ENCODE data around the gene DOCK9. TPM values are rescaled to one million over a fixed set of nuclear protein-coding genes. Genes with fewer than 3 reads are reported as not detected.

The DOCK9 gene
- total RNA-seq, 1 donor from 2014 or later, result 339 TPM

DNA sequence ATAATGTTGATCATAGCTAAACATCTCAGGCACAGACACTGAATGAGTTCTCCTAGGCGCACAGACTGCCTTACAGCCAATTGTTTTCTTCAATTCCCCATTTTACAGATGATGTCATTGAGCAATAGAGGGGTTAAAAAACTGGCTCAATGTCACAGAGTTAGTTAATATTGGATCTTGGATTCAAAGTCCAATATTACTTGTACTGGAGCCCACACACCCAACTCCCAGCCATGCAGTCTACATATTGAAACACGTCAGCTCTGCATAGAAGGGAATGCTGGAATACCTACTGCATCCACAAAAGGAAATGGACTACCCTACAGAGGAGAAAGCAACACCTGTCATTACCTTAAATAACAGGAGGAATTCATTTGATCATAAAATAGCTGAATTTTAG lies 149.2 kb downstream of the DOCK9 start:
- Mint-ChIP-seq H3K36me3 (ENCODE audit: low read depth, unreplicated experiment) (peaks cover 77% of the 10 kb centered on the region), H3K27ac (ENCODE audit: unreplicated experiment) (no peak overlapping the region), H3K27me3 (ENCODE audit: unreplicated experiment) (peaks cover 8% of the 10 kb centered on the region), H3K4me1 (ENCODE audit: unreplicated experiment) (peaks cover 23% of the 10 kb centered on the region), H3K9me3 (ENCODE audit: unreplicated experiment) (no peaks in the 10 kb centered on the region), H3K4me3 (ENCODE audit: unreplicated experiment) (peak overlapping the region; percentile 28)
- TF ChIP-seq, protein P1, sequence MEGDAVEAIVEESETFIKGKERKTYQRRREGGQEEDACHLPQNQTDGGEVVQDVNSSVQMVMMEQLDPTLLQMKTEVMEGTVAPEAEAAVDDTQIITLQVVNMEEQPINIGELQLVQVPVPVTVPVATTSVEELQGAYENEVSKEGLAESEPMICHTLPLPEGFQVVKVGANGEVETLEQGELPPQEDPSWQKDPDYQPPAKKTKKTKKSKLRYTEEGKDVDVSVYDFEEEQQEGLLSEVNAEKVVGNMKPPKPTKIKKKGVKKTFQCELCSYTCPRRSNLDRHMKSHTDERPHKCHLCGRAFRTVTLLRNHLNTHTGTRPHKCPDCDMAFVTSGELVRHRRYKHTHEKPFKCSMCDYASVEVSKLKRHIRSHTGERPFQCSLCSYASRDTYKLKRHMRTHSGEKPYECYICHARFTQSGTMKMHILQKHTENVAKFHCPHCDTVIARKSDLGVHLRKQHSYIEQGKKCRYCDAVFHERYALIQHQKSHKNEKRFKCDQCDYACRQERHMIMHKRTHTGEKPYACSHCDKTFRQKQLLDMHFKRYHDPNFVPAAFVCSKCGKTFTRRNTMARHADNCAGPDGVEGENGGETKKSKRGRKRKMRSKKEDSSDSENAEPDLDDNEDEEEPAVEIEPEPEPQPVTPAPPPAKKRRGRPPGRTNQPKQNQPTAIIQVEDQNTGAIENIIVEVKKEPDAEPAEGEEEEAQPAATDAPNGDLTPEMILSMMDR (IDR thresholded peaks at IDR 0.05; ENCODE audit: unreplicated experiment), result no peak
- no peak for DNase-seq (ENCODE audit: low spot score)

DNA sequence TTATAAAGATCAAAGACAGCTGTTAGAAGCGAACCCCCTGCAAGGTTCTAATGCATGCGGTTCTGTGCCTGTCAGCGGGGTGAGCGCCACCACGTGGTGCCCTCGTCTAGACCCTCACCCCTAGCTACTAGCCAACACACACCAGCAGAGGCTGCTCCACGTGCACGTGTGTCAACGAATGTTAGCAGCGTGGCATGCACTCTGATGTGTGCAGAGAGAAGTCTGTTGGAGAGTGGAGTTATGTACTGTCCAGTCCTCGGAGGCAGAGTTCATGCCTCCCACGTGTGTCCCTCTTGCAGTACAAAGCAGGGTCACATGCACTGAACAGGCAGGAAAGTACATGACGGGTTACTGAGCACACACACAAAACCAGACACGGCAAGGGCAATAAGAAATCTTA lies 150.4 kb downstream of the DOCK9 start:
- TF ChIP-seq, protein P1 (IDR thresholded peaks at IDR 0.05; ENCODE audit: unreplicated experiment), result no peak
- Mint-ChIP-seq H3K27ac (ENCODE audit: unreplicated experiment) (no peak overlapping the region), H3K9me3 (ENCODE audit: unreplicated experiment) (no peaks in the 10 kb centered on the region), H3K27me3 (ENCODE audit: unreplicated experiment) (peaks cover 8% of the 10 kb centered on the region), H3K36me3 (ENCODE audit: low read depth, unreplicated experiment) (peaks cover 72% of the 10 kb centered on the region), H3K4me3 (ENCODE audit: unreplicated experiment) (peak overlapping the region; percentile 68), H3K4me1 (ENCODE audit: unreplicated experiment) (peaks cover 23% of the 10 kb centered on the region)
- DNase-seq (ENCODE audit: low spot score), result peak; percentile 42

DNA sequence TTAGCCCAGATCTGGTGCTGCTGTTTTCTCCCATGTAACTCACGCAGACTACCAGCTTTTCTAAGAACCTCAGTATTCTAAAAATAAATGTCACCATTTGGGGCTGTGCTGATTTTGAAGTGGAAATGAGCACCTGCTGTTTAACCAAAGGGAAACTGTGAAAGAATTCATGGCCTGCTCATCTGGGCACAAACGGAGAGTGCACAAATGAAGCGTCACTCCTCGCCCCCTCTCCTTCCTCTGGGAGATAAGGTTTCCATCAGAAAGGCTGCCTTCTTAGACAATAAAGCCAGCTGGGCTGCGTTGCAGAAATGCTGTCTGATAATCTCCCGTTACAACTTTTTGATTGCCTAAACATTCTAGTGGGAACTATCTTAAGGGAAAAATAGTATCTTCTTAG lies 151.7 kb downstream of the DOCK9 start:
- H3K27me3 Mint-ChIP-seq (ENCODE audit: unreplicated experiment), result peaks cover 8% of the 10 kb centered on the region
- peak overlapping the region; percentile 26 for H3K4me3 Mint-ChIP-seq (ENCODE audit: unreplicated experiment)
- peaks cover 80% of the 10 kb centered on the region for H3K36me3 Mint-ChIP-seq (ENCODE audit: low read depth, unreplicated experiment)
- H3K4me1 Mint-ChIP-seq (ENCODE audit: unreplicated experiment), result peaks cover 32% of the 10 kb centered on the region
- no peak for DNase-seq (ENCODE audit: low spot score)
- H3K9me3 Mint-ChIP-seq (ENCODE audit: unreplicated experiment), result no peaks in the 10 kb centered on the region
- TF ChIP-seq, protein P1 (IDR thresholded peaks at IDR 0.05; ENCODE audit: unreplicated experiment), result no peak
- H3K27ac Mint-ChIP-seq (ENCODE audit: unreplicated experiment), result peak overlapping the region; percentile 8

DNA sequence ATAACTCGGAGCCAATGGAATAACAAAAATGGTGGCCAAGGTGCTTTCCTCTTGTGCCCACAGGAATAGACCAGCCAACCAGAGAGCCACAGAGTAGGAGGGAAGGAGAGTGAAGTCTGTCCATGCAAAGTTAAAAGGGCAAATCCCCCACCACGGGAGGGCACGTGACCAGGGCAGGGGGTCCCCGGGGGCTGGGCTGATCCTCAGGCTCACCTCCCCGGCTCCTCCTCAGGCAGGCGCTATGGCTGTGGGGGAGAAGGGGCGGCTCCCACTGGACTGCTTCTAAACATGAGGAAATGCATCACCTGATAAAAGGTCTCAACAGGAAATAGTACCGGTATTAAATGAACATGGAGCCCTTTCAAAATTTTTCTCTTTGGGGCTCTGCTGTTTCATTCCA lies 152.2 kb downstream of the DOCK9 start:
- TF ChIP-seq, protein P1 (IDR thresholded peaks at IDR 0.05; ENCODE audit: unreplicated experiment), result no peak
- peak overlapping the region; percentile 84 for H3K27ac Mint-ChIP-seq (ENCODE audit: unreplicated experiment)
- H3K9me3 Mint-ChIP-seq (ENCODE audit: unreplicated experiment), result no peaks in the 10 kb centered on the region
- peaks cover 77% of the 10 kb centered on the region for H3K36me3 Mint-ChIP-seq (ENCODE audit: low read depth, unreplicated experiment)
- peaks cover 32% of the 10 kb centered on the region for H3K4me1 Mint-ChIP-seq (ENCODE audit: unreplicated experiment)
- peaks cover 8% of the 10 kb centered on the region for H3K27me3 Mint-ChIP-seq (ENCODE audit: unreplicated experiment)
- DNase-seq (ENCODE audit: low spot score), result no peak
- peak overlapping the region; percentile 65 for H3K4me3 Mint-ChIP-seq (ENCODE audit: unreplicated experiment)

DNA sequence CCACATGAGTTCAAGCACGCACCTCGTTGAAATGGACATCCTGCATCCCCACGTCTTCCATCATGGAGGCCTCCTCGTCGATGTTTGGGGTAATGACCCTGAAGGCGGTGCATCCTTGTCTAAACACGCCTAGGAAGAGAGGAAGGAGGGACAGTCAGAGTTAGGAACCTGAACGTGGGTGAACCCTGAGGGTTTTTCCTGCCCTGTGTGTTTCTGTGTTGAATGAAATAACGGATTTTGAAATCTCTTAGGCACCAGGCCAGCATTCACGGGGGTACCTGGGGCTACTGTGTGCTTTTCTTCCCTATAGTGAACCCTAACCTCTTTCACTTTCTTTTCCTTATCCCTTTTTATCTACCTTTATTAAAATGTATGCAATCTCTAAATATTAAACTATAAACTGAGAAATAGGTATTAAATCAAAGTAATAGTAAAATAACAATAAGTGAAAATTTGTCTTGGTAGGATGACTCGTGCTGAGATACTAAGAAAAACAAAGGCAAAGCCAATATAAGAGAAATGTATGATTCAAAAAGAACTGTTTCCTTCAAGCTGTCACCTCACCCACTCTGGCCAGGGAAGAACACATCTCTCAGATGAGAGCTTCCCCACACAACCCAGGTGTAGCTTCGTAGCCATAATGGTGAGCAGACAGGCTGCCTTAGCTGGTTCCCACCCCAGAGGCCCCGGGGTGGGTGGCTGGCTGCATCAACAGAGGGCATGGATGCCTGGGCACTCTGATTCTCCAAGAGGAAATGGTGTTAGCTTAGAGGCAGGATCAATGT lies 153.3 kb downstream of the DOCK9 start:
- no peak overlapping the region for H3K27ac Mint-ChIP-seq (ENCODE audit: unreplicated experiment)
- DNase-seq (ENCODE audit: low spot score), result no peak
- H3K27me3 Mint-ChIP-seq (ENCODE audit: unreplicated experiment), result peaks cover 6% of the 10 kb centered on the region
- H3K36me3 Mint-ChIP-seq (ENCODE audit: low read depth, unreplicated experiment), result peaks cover 75% of the 10 kb centered on the region
- TF ChIP-seq, protein P1 (IDR thresholded peaks at IDR 0.05; ENCODE audit: unreplicated experiment), result no peak
- H3K4me3 Mint-ChIP-seq (ENCODE audit: unreplicated experiment), result peak overlapping the region; percentile 39
- H3K4me1 Mint-ChIP-seq (ENCODE audit: unreplicated experiment), result peaks cover 32% of the 10 kb centered on the region
- H3K9me3 Mint-ChIP-seq (ENCODE audit: unreplicated experiment), result no peaks in the 10 kb centered on the region

Measured in endothelial cell (in vitro differentiated cells).